SU-DHL-6 (cell line): ENCODE data around the gene ZNF746.

Source experiments
- H2AFZ ChIP-seq: fragments of 200-600 bp; sonication (generic); 2 replicates; pipeline ENCODE4 v1.6.1; 2014; ENCODE audit warnings: low read depth, mild to moderate bottlenecking, moderate library complexity, mixed read lengths, antibody characterized with exemption, low read length; ENCODE audit not compliant: severe bottlenecking
- H3F3A ChIP-seq: fragments of 200-600 bp; shearing (Covaris generic); 2 replicates; pipeline ENCODE4 v1.6.0; 2016; ENCODE audit warnings: antibody characterized with exemption, mild to moderate bottlenecking; ENCODE audit not compliant: insufficient read depth
- H3K27ac ChIP-seq: fragments of 200-600 bp; sonication (generic); 2 replicates; pipeline ENCODE4 v1.5.1; 2016; ENCODE audit warnings: low read depth, mild to moderate bottlenecking, low read length, moderate library complexity, mixed read lengths
- H3K27me3 ChIP-seq: fragments of 200-600 bp; sonication (generic), shearing (Covaris generic); 2 replicates; pipeline ENCODE4 v1.6.0; 2014; ENCODE audit warnings: mild to moderate bottlenecking, low read length
- H3K36me3 ChIP-seq: fragments of 200-600 bp; sonication (generic); 2 replicates; pipeline ENCODE4 v1.6.1; 2014; ENCODE audit warnings: mild to moderate bottlenecking, low read length, mixed read lengths
- H3K4me2 ChIP-seq: fragments of 300-600, 200-600 bp; shearing (Covaris generic), sonication (generic); 2 replicates; pipeline ENCODE4 v1.6.0; 2014; ENCODE audit warnings: low read length, low read depth, mild to moderate bottlenecking; ENCODE audit not compliant: poor library complexity, severe bottlenecking
- H3K4me3 ChIP-seq: fragments of 200-600 bp; sonication (generic); 2 replicates; pipeline ENCODE4 v1.5.1; 2014; ENCODE audit warnings: antibody characterized with exemption, low read length, mild to moderate bottlenecking, mixed read lengths; ENCODE audit not compliant: insufficient read depth, poor library complexity, severe bottlenecking
- H3K79me2 ChIP-seq: fragments of 200-600 bp; sonication (generic); 2 replicates; pipeline ENCODE4 v1.6.1; 2014; ENCODE audit warnings: mild to moderate bottlenecking, low read length, moderate library complexity; ENCODE audit not compliant: insufficient read depth
- H3K9ac ChIP-seq: fragments of 200-600 bp; sonication (generic); 2 replicates; pipeline ENCODE4 v1.7.0; 2014; ENCODE audit warnings: mild to moderate bottlenecking, low read length
- H3K9me2 ChIP-seq: fragments of 200-600 bp; sonication (generic); replicated peaks from 2 replicates; pipeline ENCODE4 v1.6.1; 2014; ENCODE audit warnings: low read length; ENCODE audit not compliant: insufficient read depth
- H3K9me3 ChIP-seq: fragments of 200-600 bp; sonication (generic); 2 replicates; pipeline ENCODE4 v1.6.1; 2014; ENCODE audit warnings: low read length, mixed read lengths; ENCODE audit not compliant: insufficient read depth
- H4K20me1 ChIP-seq: fragments of 200-600 bp; sonication (generic); 2 replicates; pipeline ENCODE4 v1.6.1; 2014; ENCODE audit warnings: low read depth, mild to moderate bottlenecking, antibody characterized with exemption, low read length, moderate library complexity, mixed read lengths
- CTCF ChIP-seq: fragments of 200-600 bp; sonication (generic); IDR thresholded peaks from one replicate; pipeline ENCODE4 v1.5.1; 2017; ENCODE audit warnings: antibody characterized with exemption, mild to moderate bottlenecking, low read length, moderate library complexity; ENCODE audit not compliant: insufficient read depth, poor library complexity, severe bottlenecking
- EZH2phosphoT487 ChIP-seq: fragments of 200-600 bp; sonication (generic), shearing (Covaris generic); conservative IDR thresholded peaks from 2 replicates; pipeline ENCODE4 v1.6.1; 2018; ENCODE audit warnings: mild to moderate bottlenecking, antibody characterized with exemption, low read length, moderate library complexity, mixed read lengths

ZNF746 gene

GRCh38 chr7:149544028-149544427, 46.4 kb upstream of the ZNF746 start:
- Histone ChIP-seq H3K27me3 (no peaks in the 10 kb centered on the region), H4K20me1 (no peaks in the 10 kb centered on the region), H3K4me2 (no peak overlapping the region), H3K9me2 (no peaks in the 10 kb centered on the region), H3K27ac (no peak overlapping the region), H3K36me3 (no peaks in the 10 kb centered on the region), H3K79me2 (no peaks in the 10 kb centered on the region), H3K4me3 (no peak overlapping the region), H2AFZ (no peak overlapping the region), H3F3A (no peaks in the 10 kb centered on the region), H3K9ac (no peak overlapping the region), H3K9me3 (peaks cover 3% of the 10 kb centered on the region; the same call in 1 of the 2 replicates)
- TF ChIP-seq CTCF: no peak
- TF ChIP-seq EZH2phosphoT487: no peak

GRCh38 chr7:149532654-149533053, 35.0 kb upstream of the ZNF746 start:
- no peak overlapping the region for H3K4me3 ChIP-seq
- no peaks in the 10 kb centered on the region for H3K36me3 ChIP-seq
- no peaks in the 10 kb centered on the region for H4K20me1 ChIP-seq
- TF ChIP-seq EZH2phosphoT487 (no peak), CTCF (no peak)
- H3F3A ChIP-seq: no peaks in the 10 kb centered on the region
- no peak overlapping the region for H3K27ac ChIP-seq
- H3K9me2 ChIP-seq: no peaks in the 10 kb centered on the region
- H3K9me3 ChIP-seq: peaks cover 32% of the 10 kb centered on the region
- no peak overlapping the region for H2AFZ ChIP-seq
- no peak overlapping the region for H3K4me2 ChIP-seq
- no peaks in the 10 kb centered on the region for H3K79me2 ChIP-seq
- no peak overlapping the region for H3K9ac ChIP-seq
- H3K27me3 ChIP-seq: no peaks in the 10 kb centered on the region

- no peaks in the 10 kb centered on the region for H3K27me3 ChIP-seq
- H3K4me3 ChIP-seq: no peak overlapping the region
- H3K9me3 ChIP-seq: peaks cover 36% of the 10 kb centered on the region
- no peaks in the 10 kb centered on the region for H3K9me2 ChIP-seq
- no peaks in the 10 kb centered on the region for H4K20me1 ChIP-seq
- no peak overlapping the region for H3K9ac ChIP-seq
- H3K36me3 ChIP-seq: 0 out of 2 replicates have a peak, but pooled peaks cover 4% of the 10 kb centered on the region
- no peaks in the 10 kb centered on the region for H3F3A ChIP-seq
- H2AFZ ChIP-seq: no peak overlapping the region
- H3K27ac ChIP-seq: no peak overlapping the region
- H3K79me2 ChIP-seq: no peaks in the 10 kb centered on the region
- H3K4me2 ChIP-seq: no peak overlapping the region
- TF ChIP-seq CTCF: no peak
- no peak for TF ChIP-seq EZH2phosphoT487
These were observed 31.6 kb upstream of the ZNF746 start for GRCh38 chr7:149529136-149529718.
